SJCRH30 (cell line): ENCODE measurements around the gene ANKRD55. TPM values are rescaled to one million over a fixed set of nuclear protein-coding genes. Genes with fewer than 3 reads are reported as not detected.
"Not testable (repeated sequence)": the region's sequence is repeated elsewhere in the genome, so short reads cannot be mapped to it uniquely, and the experiment has no call there.

ENCODE experiments used
- DNase-seq, 2 experiments: peaks; one replicate each; pipeline ENCODE4 v3.0.0-alpha.2; 2015 to 2020
- H3K27ac ChIP-seq: fragments of 250-450 bp; sonication (Bioruptor Pico); 2 replicates; pipeline ENCODE4 v1.5.1; 2020; ENCODE audit warnings: mild to moderate bottlenecking, moderate library complexity
- H3K27me3 ChIP-seq: fragments of 250-450 bp; sonication (Bioruptor Pico); 2 replicates; pipeline ENCODE4 v1.5.1; 2020; ENCODE audit warnings: mild to moderate bottlenecking, moderate library complexity
- H3K36me3 ChIP-seq: fragments of 250-450 bp; sonication (Bioruptor Pico); 2 replicates; pipeline ENCODE4 v1.5.1; 2020; ENCODE audit warnings: mild to moderate bottlenecking, moderate library complexity
- H3K4me1 ChIP-seq: fragments of 250-450 bp; sonication (Bioruptor Pico); 2 replicates; pipeline ENCODE4 v1.5.1; 2020; ENCODE audit warnings: mild to moderate bottlenecking, moderate library complexity
- H3K4me3 ChIP-seq: fragments of 250-450 bp; sonication (Bioruptor Pico); 2 replicates; pipeline ENCODE4 v1.5.1; 2020; ENCODE audit warnings: mild to moderate bottlenecking, moderate library complexity
- H3K9me3 ChIP-seq: fragments of 250-450 bp; sonication (Bioruptor Pico); replicated peaks from 2 replicates; pipeline ENCODE4 v1.5.1; 2020; ENCODE audit warnings: mild to moderate bottlenecking, moderate library complexity
- total RNA-seq: library from RNA; depleted of rRNA; stranded (reverse); fragments of >200 nt; shearing (Covaris generic); gene quantifications from 2 replicates; pipeline ENCODE4 v1.2.3, GENCODE V29; 2014

ANKRD55 gene
- total RNA-seq, 1 experiment from 2014 or later: not detected

DNA sequence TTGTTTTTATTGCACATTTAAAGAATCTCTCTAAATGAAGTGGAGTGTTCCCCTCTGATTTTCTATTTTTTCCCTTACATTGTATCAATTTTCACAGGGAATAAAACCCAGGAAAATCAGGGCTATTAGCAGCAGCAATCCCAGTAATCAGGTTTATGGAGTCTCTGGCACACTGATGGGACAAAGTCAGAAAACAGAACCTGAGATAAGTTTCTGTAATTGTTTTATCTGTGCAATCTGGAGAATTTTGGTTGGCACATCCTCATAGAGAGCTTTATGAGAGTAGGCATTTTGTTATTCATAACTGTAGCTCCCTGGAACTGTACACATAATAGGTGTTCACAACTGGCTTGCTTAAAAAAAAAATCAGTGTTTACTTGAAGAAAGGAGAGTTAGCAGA is 141.5 kb downstream of the ANKRD55 start:
- H3K4me1 ChIP-seq: no peaks in the 10 kb centered on the region
- no peaks in the 10 kb centered on the region for H3K27me3 ChIP-seq
- H3K4me3 ChIP-seq: no peak overlapping the region
- no peak for DNase-seq
- no peak overlapping the region for H3K27ac ChIP-seq
- H3K9me3 ChIP-seq: no peaks in the 10 kb centered on the region
- no peaks in the 10 kb centered on the region for H3K36me3 ChIP-seq

DNA sequence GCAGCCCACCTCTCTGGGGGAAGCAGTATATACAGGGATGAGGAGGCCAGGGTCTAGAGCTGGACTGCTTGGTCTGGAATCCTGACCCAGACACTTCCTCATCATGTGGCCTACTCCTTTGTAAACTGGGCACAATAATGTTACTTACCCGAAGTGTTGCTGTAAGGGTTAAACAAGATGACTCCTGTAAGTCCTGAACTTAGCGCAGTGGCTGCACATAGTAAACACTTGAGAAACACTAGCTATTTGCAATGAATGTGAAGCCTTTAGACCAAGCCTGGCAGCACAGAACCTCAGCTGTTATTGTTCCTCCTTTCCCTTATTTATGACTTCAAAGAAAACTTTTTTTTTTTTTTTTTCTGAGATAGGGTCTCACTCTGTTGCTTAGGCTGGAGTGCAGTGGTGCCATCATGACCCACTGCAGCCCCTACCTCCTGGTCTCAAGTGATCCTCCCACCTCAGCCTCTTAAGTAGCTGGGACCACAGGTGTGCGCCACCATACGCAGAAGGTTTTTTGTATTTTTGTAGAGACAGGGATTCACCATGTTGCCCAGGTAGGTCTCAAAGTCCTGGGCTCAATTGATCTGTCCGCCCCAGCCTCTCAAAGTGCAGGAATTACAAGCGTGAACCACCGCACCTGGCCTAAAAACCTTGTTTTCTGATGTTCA is 142.2 kb downstream of the ANKRD55 start:
- Histone ChIP-seq H3K27me3 (no peaks in the 10 kb centered on the region), H3K9me3 (no peaks in the 10 kb centered on the region), H3K4me3 (no peak overlapping the region), H3K36me3 (no peaks in the 10 kb centered on the region), H3K27ac (no peak overlapping the region), H3K4me1 (no peaks in the 10 kb centered on the region)
- no peak for DNase-seq

DNA sequence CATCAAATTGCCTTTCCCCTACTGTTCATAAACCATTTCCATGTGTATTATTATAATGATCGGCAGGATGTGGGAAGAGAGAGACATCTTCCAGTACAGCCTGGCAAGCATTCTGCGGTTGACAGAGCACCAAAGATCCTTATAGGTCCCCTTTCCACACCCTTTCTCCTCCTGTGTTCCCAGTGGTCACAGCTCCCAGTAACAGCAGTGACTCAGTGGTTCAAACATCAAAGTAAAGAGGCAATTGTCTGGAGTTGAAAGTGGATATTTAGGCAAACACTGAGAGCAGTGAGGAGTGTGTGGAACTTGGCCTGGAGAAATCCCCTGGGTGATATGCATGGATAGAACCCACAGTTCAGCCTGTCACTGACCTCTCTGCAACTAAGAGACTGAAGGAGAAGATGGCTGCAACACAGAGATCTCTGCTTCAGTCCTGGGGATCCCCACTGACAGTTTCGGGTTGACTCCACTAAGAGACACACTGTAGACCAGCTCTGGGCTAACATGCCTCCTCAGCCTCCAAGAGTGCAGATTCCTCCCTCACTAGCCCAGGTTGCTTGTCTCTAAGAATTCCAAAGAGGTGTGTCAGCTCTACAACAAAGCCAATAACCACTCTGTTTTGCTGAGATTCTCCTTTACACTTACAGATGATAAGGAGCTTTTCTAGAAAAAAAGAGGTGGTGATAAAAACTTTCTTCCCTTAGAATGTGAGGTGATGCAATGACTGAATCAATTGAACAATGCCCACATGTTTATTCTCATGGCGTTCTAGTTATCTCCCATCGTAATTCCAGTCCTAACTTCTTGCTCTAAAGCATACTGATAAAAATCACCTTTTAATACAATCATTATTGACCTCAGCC is 143.9 kb downstream of the ANKRD55 start:
- no peak for DNase-seq
- Histone ChIP-seq H3K36me3 (no peaks in the 10 kb centered on the region), H3K27ac (no peak overlapping the region), H3K4me3 (no peak overlapping the region), H3K4me1 (no peaks in the 10 kb centered on the region), H3K27me3 (no peaks in the 10 kb centered on the region), H3K9me3 (no peaks in the 10 kb centered on the region)

DNA sequence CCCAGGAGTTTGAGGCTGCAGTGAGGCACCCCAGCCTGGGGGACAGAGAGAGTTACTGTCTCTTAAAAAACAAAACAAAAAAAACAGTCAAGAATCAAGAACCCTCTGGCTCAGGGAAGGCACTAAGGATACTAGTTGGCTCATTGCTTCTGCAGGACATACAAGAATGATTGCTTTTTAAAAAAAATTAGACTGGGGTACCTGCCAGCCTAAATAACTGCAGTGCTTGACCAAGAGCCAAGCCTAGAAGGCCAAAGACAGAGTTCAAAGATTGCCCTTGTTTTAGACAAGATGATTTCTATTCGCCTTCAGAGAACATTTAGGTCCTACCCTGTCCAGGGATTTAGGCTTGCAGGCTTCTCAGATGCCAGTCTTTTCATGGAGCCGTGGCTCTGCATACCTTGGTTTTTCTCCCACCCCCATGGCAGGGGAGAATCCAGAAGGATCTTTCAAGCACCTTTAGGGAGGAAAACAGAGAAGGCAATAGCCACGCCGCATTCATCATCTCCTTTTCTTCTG is 144.6 kb downstream of the ANKRD55 start:
- Histone ChIP-seq H3K4me3 (no peak overlapping the region), H3K27ac (no peak overlapping the region), H3K27me3 (no peaks in the 10 kb centered on the region), H3K4me1 (no peaks in the 10 kb centered on the region), H3K36me3 (no peaks in the 10 kb centered on the region), H3K9me3 (no peaks in the 10 kb centered on the region)
- DNase-seq: no peak

DNA sequence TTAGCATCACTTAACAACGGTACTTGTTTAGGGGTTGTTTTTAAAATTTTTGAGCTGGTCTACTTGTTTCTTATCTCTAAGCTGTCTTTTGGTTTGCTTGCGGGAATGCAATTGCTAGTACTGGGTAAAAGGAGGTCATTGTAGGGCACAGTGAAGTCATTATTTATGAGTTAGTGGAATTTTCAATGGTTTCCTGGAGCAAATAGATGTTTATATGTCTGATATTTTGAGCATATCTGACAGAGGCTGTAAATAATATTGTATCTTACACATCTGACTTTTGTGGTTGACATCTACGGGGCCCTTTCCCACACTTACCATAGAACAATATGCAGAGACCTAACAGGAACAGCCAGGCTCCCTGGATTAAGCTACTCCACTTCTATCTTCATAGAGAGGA is 147.9 kb downstream of the ANKRD55 start:
- no peaks in the 10 kb centered on the region for H3K4me1 ChIP-seq
- H3K9me3 ChIP-seq: no peaks in the 10 kb centered on the region
- H3K27me3 ChIP-seq: no peaks in the 10 kb centered on the region
- no peak for DNase-seq
- H3K4me3 ChIP-seq: no peak overlapping the region
- no peaks in the 10 kb centered on the region for H3K36me3 ChIP-seq
- no peak overlapping the region for H3K27ac ChIP-seq

DNA sequence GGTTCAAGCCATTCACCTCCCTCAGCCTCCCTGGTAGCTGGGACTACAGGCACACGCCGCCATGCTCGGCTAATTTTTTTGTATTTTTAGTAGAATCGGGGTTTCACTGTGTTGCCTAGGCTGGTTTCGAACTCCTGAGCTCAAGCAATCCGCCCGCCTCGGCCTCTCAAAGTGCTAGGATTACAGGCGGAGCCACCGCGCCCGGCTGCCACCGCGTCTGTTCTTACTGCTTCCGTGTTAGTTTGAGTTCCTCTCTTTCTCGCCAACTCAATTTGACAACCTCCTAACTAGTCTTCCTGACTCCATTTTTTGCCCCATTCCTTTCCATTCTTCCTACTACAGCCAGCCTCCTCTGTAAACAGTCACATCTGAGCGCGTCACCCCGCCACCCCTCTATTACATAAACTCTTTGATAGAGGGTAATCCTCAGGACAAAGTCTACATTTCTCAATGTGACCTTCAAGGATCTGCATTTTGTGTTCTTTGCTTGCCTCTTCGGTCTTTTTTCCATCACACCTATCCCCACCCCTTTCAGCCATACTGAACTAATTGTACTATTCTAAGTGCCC is 149.8 kb downstream of the ANKRD55 start:
- no peaks in the 10 kb centered on the region for H3K4me1 ChIP-seq
- no peak for DNase-seq
- no peaks in the 10 kb centered on the region for H3K27me3 ChIP-seq
- H3K4me3 ChIP-seq: no peak overlapping the region
- H3K36me3 ChIP-seq: no peaks in the 10 kb centered on the region
- H3K27ac ChIP-seq: no peak overlapping the region
- no peaks in the 10 kb centered on the region for H3K9me3 ChIP-seq

DNA sequence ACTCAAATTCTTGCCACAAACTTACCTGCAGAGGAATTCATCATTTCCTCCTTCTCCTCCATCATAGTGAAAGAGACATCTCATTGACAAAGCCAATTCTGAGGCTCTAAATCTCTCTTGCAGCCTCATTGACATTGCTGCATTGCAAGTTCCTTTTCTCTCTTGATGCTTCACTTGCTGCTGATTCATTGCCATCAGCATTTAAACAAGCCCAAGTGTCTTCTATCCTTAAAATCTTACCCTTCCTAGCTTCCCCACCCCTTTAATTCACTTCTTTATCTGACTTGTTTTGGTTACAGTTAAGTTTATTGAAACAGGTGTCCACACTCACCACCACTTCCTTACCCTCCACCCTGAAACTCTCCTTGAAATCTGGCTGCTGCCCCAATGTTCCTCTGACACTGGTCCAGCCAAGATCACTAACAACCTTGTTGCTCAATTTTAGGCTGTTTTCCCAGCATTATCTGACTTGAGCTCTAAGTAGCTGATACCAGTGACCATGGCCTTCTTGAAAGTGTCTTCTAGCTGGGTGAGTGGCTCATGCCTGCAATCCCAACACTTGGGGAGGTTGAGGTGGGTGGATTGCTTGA is 152.0 kb downstream of the ANKRD55 start:
- H3K36me3 ChIP-seq, H3K4me1 ChIP-seq, H3K4me3 ChIP-seq, H3K27ac ChIP-seq, DNase-seq, H3K9me3 ChIP-seq, H3K27me3 ChIP-seq: not testable (repeated sequence)

DNA sequence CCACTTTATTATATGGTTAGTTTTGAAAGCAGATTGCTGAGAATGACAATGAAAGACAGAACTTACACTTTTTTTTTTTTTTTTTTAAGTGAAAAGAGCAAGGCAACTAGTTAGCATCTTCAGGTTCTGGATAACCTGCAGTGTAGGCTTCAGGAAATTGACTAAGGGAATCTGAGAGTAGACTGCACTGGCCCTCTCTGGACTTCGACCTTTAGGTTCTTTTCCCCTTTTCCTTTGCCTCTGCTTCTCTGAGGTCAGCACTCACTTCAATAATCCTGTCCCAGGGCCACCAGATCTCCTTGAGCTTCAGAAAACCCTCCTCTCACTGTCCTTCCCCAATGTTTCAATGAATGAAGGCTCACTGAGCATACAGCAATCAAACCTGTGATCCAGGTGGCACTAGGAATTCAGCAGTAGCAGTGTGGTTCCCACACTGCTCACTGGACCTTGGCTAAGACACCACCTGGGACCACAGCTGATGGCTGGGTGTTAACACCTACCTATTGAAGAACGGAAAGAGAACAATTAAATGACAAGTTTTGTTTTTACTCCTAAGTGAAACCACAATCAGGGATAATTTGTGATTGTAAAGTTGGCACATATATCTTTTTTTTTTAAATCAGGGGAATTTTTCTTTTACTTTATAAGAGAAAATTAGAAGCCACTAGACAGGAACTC is 152.6 kb downstream of the ANKRD55 start:
- H3K27ac ChIP-seq: no peak overlapping the region

DNA sequence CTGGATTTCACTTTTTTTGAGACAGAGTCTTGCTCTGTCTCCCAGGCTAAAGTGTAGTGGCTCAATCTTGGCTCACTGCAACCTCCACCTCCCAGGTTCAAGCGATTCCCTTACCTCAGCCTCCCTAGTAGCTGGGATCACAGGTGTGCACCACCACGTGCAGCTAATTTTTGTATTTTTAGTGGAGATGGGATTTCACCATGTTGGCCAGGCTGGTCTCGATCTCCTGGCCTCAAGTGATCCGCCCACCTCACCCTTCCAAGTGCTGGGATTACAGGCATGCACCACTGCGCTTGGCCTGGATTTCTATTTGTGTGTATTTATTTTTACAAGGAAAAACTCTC is 154.0 kb downstream of the ANKRD55 start:
- H3K36me3 ChIP-seq, DNase-seq, H3K9me3 ChIP-seq, H3K4me1 ChIP-seq, H3K27ac ChIP-seq, H3K27me3 ChIP-seq, H3K4me3 ChIP-seq: not testable (repeated sequence)

More for the DNA sequence above, 152.6 kb downstream of the ANKRD55 start:
- H3K36me3 ChIP-seq: no peaks in the 10 kb centered on the region
- no peaks in the 10 kb centered on the region for H3K27me3 ChIP-seq
- DNase-seq: no peak
- H3K9me3 ChIP-seq: no peaks in the 10 kb centered on the region
- H3K4me3 ChIP-seq: no peak overlapping the region
- no peaks in the 10 kb centered on the region for H3K4me1 ChIP-seq

DNA sequence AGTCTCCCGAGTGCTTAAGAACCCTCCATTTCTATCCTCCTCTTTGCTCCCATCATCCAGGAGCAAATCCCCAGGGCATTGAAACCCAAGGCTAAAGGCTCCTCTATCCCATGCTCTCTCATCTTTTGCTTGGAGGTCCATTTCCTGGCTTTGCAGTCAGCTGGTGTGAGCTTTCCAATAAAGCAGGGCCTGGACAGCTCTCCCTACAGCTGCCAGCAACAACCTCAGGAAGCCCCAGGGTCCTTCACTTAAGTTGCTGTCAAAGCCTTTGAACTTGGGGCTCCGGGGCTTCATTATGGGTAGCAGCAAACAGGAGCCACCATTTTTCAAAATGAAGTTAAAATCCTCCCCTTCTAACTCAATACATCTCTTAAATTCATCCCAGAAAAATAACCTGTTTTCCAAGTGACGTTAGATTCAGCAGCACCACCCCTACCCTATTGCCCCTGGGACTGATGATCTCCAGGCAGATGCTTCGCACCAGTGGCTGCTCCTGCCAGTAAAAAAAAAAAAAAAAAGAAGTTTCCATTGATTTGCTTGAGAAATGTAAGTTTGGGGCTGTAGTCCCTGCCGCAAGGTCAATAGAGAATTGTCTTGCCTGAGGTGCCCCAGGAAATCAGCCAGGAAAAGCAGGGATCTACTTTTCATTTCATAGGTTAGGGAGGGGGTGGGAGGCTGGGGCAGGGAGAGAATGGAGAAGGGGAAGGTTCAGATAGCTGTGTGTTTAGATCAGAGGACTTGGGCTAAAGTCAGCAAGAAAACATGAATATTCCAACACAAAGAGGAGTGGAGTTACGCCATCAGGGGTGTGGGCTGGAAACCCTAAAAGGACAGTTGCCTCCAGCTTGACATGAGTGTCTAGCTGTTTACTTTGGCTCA is 154.6 kb downstream of the ANKRD55 start:
- H3K27ac ChIP-seq: no peak overlapping the region
- no peaks in the 10 kb centered on the region for H3K27me3 ChIP-seq
- no peaks in the 10 kb centered on the region for H3K36me3 ChIP-seq
- H3K4me3 ChIP-seq: no peak overlapping the region
- DNase-seq: no peak
- no peaks in the 10 kb centered on the region for H3K9me3 ChIP-seq
- H3K4me1 ChIP-seq: no peaks in the 10 kb centered on the region

DNA sequence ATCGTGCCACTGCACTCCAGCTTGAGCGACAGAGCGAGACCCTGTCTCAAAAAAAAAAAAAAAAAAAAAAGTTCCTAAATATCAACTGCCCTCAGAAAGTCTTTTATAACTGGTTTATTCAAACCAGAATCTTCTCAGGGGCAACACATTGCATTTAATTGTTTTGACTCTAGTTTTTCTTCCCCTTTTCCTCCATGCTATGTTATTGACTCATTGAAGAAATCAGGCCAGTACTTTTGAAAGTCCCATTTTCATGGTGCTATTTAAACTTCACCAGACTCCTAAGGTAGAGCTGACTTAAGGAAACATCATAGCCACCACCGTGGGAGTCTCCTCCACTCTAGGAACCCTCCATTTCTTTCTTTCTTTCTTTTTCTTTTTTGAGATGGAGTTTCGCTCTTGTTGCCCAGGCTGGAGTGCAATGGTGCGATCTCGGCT is 155.3 kb downstream of the ANKRD55 start:
- Histone ChIP-seq H3K27ac (no peak overlapping the region), H3K27me3 (no peaks in the 10 kb centered on the region), H3K4me3 (no peak overlapping the region), H3K36me3 (no peaks in the 10 kb centered on the region), H3K9me3 (no peaks in the 10 kb centered on the region), H3K4me1 (no peaks in the 10 kb centered on the region)
- DNase-seq: no peak

DNA sequence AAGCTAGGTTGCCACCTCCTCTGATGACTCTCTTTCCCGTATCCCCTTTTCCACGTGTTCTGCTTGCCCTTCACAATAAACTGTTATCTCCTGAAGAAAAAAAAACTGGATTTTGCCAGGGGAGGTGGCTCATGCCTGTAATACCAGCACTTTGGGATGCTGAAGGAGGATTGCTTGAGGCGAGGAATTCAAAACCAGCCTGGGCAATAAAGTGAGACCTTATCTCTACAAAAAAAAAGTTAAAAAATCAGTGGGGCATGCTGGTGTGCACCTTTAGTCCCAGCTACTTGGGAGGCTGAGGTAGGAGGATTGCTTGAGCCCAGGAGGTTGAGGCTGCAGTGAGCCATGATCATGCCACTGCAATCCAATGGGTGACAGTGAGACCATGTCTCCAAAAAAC is 156.6 kb downstream of the ANKRD55 start:
- H3K27ac ChIP-seq: no peak overlapping the region
- no peak overlapping the region for H3K4me3 ChIP-seq
- no peaks in the 10 kb centered on the region for H3K27me3 ChIP-seq
- DNase-seq: no peak
- no peaks in the 10 kb centered on the region for H3K9me3 ChIP-seq
- H3K36me3 ChIP-seq: no peaks in the 10 kb centered on the region
- no peaks in the 10 kb centered on the region for H3K4me1 ChIP-seq

DNA sequence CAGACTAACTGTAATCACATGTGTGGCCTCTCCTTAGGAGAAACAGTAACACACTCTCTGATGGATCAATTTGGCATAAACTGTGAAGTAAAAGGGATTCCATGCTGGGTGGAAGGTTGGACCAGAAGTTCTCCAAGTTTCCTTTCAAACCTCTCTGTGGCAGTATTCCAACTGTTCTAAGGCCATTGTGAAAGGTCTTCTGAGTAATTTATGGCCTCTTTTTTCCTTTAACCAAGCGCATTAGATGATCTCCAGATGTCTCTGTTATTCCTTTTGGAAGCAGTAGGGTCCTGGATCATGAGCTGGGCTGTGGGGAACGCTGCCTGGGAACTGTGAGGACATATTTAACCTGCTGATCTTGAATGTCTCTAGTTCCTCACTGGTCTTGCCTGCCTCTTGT is 157.8 kb downstream of the ANKRD55 start:
- Histone ChIP-seq H3K4me3 (no peak overlapping the region), H3K36me3 (no peaks in the 10 kb centered on the region), H3K9me3 (no peaks in the 10 kb centered on the region), H3K27ac (no peak overlapping the region), H3K27me3 (no peaks in the 10 kb centered on the region), H3K4me1 (no peaks in the 10 kb centered on the region)
- DNase-seq: no peak
